Stimulated activated CD4-positive, alpha-beta T cell treated with anti-CD3 and anti-CD28 coated beads, Interleukin-2, amount 100 ng/mL, for 48 hours (primary cell): ENCODE measurements around the gene DDX51.

ENCODE experiments used
- DNase-seq, 2 donors: peaks; one replicate each; pipeline ENCODE4 v3.0.0-alpha.2; 2020

The DDX51 gene

DNA sequence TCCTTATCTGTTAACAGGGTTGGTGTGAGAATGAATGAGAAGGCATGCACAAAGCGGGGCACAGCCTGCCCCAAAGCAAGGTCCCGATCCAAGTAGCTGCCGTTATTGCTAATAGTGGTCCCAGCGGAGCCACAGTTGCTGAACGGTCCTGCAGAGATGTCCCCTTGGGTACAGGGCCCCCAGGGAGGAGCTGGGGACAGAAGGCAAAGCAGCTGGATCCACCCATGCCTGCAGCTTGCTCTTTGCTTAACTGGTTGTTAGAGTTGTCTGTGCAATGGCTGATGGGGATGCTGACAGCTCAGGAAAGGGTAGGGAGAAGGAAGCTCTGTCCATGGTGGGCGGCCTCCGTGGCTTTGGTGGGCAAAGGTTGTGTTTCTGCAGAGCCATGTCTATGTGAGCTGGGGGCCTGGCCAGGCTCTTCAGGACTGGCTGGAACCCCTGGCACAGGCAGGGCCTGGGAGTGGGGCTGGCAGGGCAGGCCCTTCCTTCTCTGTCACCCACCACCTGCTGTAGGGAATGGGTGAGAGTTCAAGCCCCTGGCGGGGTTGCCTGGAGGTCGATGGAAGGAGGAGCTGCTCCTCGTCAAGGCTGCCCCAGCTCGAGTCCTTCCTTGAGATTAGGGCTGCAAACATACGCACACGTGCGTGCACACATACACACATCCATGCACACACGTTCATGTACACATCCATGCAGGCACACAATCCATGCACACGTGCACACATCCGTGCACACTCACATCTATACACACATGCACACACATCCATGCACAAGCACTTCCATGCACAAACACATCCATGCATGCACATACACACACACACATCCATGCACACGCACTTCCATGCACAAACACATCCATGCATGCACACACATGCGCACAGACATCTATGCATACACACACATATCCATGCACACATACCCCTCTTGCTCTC, 35.6 kb upstream of the DDX51 start:
- DNase-seq = no peak

DNA sequence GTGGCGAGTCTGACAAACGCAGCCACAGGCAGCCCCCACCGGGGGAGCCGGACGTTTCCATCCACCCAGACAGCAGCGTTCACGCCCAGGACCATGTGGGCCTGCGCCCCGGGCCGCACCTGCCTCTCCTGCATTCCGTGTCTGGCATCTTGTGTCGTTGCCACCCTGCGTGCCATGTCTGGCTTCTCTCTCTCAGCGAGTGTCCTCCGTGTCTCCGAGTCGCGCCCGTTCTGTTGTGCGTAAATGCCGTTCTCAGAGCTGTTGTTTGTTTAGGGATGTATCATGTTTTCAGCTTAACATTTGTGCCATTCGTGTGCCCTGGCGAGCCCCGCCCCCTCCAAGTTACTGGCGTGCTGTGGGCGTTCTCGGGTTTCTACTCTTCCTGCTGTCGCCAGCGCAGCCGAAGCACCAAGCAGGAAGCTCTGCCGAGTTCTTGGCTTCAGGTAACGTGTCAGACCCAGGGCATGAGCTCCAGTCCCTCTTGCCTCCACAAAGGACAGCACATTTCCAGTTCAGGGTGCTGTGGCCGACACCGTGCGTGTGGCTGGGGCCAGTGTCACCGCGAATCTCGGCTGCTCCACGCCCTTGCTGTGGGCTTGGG, 34.8 kb upstream of the DDX51 start:
- DNase-seq = peak in 1 of 2 donors; percentile 40

DNA sequence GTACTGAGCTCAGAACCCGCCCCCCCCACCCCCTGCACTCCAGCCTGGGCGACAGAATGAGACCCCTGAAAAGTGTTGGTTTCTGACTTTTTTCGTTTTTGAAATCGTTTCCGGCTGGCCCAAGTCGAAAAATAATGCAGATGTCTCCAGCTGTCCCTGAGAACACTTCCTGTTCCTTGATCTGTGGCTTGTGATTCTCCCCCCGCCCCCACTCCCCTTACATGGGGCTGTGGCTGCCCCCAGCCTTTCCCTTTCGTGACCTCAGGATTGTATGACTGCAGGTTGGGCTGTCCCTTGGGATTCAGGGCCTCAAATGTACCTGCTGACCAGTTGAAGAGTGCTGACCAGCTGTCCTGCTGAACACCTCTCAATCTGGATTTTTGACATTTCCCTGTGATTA, 34.2 kb upstream of the DDX51 start:
- DNase-seq = no peak

DNA sequence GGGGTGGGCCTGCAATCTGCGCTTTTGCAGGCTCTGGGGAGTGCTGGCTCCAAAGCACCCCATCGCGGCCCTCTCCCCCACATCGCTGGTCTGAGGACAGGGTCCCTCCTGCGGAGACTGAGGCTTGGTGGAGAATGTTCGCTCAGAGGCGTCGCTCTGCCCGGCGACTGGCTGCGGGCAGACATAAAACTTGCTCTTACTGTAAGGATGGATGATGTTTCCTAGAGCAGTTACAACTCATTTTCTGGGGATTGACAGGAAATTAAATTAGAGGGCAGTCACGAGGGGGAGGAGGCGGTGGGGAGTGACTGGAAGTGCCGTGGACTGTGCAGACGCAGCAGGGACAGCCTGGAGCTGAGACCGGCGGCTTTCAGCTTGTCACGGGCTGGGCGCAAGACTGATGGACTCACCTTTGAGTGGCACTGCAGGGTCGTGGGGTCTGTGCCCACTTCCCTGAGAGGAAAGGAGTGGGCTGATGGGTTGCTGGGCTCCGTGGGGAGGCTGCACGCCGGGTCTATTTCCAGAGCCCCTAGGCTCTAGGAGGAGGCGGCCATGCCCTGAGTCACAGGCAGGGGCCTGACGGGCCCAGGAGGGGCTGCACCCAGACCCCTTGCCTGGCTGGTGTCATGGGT, 32.9 kb upstream of the DDX51 start:
- DNase-seq = no peak

DNA sequence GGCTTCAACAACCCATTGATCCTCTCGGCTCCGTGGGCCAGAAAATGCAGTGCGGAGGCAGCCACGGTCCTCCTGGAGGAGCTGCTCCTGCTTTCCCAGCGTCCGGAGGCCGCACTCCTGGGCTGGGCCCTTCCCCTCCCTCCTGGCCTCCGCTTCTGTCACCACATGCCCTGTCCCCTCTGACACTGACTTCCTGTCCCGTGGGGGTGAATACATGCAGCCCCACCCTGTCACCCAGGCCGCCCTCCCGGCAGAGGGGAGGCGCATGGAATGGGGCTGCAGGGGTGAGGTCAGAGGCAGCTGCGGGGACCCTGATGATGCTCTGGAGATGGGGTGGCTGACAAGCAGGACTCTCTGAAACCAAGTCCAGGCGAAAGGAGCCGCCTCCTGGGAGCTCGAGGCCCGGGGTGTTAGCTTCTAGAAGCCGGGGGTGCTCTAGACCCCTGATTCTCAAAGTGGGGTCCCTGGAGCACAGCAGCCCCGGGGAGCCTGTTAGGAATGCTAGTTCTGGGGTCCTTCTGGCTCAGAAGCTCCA, 32.3 kb upstream of the DDX51 start:
- DNase-seq = no peak

DNA sequence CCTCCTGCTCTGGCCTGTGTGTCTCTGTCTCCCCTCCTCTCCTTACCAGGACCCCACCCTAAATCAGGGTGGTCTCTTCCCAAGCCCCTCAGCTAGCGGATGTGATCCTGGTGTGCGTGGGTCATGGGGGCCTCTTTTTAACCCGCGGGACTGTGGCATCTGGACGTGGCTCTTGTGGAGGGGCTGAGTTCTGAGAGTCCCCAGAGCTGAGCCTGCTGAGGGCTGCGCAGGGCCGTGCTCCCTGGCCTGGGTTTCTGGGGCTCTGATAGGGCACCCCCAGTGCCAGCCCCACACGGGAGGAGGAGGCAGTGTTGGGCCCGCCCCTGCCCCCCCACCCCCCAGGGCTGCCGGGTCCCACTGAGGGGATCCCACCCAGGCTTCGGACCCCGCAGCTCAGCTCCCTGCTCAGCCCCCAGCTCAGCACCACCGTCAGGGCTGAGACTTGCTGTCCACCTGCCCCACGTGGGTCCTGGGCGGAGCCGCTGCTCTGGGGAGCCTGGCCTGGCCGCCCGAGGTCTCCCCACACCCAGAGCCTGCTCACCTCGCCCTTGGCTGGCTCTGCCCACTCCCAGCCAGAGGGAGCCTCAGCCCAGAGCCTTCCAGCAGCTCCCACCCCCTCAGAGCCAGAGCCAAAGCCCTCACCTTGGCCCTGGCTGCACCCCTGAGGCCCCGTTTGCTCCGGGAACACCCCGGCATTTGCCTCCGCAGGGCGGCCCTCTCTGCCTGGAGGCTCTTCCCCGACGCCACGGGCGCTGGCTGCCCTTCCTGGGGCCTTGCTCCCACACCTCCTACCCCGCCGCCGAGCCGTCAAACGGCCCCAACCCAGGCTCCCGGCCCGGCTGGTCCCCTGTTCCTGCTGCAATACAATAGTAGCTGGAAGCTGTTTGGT, 31.6 kb upstream of the DDX51 start:
- no peak for DNase-seq

DNA sequence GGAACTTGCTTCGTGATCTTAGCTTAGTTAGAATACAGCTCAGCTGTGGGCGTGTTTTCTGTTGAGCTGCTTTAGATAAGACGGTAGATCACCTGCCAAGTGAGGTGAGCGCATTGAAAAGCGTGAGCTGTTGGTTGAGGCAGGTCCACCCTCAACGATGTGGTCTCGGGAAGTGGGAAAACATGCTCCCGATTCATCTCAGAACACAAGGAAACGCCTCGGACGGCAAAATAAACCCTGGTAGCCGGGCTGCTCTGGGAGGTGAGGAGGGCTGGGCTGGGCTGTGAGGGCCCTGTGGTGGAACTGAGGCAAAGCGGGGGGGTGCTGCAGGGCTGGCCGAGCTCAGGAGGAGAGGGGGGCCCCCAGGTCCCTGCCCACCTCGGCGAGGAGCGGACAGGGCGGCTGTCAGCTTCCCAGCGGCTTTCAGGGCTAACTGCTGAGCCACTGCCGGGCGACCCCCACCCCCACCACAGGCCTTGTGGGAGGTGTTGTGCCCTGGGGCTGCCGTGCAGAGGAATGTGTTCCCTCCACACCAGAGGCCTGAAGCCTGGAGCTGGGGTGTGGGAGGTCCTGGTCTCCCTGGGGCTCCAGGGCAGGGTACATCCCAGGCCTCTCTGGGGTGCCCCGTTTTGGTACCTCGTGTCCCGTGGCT, 30.8 kb upstream of the DDX51 start:
- DNase-seq = no peak

DNA sequence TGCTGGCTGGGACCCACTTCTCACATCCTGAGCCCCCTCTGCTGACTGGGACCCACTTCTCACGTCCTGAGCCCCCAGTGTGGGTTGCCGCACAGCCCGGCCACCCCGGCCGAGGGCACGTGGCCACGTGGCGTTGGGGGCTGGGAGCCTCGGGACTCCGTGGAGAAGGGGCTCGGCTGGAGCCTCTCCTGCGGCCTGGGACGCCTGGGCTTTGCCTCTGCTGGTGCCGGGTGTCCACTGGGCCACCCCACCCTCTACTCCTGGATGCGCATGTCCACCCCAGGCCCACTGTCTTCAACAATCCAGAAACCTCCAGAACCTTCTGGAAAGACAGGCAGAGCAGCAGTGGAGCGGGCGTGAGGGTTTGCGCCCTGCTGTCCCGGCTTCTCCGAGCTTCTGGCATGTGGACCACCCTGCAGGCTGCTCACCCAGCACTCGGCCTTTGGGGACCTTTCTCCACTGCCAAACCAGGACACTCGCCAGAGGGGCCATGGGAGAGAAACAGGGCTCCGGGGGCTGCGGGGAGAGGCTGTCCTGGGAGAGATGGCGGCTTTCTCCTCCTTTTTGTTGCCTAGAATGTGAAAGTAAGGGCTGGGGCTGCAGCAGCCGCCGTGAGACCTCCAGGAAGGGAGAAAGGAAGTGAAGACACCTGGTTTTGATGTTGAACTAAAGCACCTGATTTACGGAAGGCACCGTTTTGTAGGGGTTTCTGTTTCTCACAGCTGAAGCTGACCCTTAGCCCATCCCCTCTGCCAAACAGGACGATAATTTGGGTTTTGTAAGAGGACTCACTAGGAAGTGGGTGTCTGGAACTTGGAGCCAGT, 30.1 kb upstream of the DDX51 start:
- DNase-seq = no peak

DNA sequence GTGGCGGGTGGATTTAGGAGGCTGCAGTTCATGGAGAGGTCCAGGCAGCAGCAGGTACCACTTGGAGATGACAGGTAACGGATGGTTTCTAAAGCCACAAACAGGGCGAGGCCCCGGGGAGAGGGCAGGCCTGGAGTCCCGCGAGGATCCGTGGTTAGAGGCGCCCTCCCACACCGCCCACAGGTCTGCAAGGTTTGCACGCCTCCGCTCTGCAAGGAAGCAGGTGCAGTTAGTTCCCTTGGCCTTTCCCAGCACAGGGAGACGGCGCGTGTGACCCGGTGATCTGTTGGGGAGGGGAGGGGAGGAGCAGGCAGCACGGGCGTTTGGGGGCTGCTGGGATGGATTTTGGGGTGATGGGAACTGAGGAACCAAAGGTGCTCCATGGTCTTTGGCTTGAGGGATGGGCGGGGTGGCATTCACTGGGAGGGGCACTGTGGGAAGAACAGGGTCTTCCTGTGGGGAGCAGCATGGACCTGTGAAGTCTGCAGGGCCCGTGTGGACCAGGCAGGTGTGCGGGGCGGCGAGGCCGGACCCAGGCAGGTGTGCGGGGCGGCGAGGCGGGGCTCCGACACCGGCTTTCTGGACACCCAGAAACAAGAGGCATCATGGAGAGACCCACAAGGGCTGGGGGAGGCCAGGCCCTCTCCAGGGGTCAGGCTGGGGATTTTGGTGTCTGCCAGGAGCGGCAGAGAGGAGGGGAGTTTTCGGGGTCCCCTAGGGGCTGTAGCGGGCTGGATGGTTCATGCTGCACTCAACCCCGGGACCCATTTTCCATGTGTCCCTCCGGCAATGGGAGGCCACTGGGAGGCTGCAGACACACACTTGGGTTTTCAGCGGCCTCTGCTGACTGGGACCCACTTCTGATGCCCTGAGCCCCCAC, 29.3 kb upstream of the DDX51 start:
- no peak for DNase-seq

DNA sequence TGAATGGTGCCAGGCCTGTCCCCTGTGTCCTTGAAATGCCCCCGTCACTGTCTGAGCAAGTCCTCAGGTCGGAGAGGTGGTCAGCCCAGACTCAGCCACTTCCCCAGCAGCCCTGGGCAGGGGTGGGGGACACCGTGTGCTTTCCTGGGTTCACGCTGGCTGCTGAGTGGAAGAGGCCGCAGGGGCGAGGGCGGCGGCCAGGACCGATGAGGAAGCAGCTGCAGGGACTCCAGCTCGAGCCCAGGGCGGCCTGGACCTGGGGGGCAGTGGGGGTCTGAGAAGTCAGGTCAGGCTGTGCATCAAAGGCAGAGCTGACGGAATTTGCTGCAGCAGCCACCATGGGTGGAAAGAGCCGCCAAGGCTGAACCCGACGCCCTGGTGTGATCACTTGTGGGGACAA, 28.5 kb upstream of the DDX51 start:
- no peak for DNase-seq

DNA sequence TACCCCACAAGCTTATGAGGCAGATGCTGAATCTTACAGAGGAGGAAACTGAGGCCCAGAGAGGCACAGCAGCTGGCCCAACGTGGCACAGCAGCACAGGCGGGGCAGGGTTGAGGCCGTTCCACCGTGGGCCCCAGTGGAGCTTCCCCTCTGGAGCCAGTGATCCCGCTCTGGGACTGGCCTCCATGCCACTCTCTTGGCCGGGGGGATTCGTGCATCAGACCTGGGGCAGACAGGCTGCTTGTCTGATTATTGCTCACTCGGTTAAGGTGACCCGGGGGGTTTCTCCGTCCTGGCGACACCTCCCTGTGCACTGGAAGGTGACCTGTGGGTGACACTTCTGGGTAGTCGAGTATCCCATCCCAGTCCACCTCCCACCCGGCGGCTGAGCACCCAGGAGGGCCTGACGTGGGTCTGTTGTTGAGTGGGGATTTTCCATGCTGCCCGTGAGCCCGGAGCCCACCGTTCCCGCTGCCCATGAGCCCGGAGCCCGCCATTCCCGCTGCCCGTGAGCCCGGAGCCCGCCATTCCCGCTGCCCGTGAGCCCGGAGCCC, 27.9 kb upstream of the DDX51 start:
- DNase-seq = no peak

DNA sequence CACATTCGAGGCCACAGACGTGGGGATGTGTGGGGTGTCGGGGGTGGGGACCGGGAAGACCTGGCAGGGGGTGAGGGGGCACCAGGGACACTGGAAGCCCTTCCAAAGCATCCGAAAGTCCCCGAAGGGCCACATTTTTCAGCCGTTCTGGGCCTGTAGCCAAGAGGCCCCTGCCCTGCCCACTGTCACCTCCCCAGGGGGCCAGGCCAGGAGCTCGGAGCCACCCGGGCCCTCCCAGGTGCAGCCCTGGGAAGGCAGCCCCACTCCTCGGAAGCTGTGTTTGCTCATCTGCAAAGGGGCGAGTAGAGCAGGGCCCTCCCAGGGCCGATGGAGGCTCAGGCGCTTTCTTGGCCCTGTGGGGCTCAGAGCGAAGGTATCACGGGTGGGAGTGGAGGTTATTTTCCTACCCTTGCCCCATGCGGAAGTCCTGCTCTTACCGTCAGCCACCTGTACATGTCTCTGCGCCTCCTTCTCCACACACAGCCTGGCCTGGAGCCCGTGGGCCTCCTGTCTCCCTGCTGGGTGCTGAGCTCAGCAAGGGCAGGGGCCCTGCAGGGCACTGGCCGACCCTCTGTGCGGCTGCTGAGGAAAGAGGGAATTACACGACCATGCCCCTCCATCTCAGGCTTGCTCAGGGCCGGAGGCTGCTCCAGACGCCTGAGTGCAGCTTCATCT, 27.3 kb upstream of the DDX51 start:
- DNase-seq = no peak

DNA sequence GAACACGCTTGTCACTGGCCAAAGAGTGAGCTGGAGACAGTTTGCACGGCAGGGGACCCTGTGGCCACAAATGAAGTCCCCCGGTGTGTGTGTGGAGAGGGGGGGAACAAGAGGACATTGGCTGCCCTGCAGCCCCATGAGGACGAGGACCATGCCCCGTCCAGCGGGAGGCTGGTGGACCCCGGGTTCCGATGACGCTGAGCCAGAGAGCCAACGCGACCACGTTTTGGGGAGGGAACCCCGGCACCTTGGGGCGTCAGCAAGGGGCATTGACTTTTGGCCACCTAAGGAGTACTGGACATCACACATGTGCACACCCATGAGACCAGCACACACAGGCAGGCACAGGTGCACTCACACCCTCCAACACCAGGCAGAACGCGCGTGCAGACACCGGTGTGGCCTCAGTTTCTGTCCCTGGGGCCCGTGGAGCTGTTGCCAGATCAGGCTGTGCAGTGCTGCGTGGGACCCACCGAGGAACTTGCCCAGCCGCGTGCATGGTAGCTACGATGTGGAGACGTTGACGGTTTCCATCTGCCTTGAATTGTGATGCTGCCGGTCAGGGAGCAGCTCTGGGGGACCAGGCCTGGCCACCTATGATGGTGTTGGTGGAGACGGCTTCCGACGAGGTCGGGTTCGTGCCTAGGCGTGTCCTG, 26.6 kb upstream of the DDX51 start:
- DNase-seq = no peak

DNA sequence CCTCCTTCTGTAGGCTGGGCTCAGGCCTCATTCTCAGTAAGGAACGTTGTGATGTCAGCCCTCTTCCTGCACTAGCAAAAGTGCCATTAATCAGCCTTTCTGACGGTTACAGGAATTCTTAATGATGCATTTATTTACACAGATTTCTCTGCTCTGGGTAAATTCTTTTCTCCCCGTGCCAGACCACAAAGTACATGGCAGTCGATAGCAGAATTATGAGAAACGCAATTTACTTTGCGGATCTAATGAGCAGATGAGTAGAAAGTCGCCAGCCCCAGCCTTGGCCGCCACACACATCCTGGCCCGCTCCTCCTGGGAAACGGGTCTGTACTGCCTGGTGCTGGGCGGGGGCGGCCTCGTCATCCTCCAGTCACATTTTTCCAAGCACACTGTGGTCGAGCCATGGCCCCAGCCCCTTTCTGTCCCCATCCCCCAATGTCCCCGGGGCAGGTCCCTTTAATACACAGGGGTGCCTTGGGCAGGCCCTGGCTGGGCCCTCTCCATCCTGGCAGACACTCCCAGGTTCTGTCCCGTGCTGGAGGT, 26.0 kb upstream of the DDX51 start:
- no peak for DNase-seq

DNA sequence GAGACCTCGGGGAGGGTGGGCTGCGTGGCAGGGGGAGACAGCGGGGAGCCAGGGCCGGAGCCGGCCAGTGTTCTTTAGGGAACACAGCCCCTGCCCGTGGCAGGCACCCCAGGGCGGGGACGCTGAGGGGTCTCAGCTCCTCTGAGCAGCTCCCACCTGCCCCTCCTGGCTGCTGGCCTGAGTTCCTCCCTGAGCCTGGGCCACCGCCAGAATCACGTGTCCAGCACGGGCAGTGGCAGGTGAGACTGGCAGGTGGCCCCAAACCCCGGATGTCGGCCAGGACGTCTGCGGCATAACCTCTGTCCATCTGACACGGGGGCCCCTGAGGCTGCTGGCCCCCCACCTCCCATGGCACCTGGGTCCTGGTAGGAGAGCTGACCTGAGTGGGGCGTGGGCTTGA, 25.3 kb upstream of the DDX51 start:
- DNase-seq = no peak

DNA sequence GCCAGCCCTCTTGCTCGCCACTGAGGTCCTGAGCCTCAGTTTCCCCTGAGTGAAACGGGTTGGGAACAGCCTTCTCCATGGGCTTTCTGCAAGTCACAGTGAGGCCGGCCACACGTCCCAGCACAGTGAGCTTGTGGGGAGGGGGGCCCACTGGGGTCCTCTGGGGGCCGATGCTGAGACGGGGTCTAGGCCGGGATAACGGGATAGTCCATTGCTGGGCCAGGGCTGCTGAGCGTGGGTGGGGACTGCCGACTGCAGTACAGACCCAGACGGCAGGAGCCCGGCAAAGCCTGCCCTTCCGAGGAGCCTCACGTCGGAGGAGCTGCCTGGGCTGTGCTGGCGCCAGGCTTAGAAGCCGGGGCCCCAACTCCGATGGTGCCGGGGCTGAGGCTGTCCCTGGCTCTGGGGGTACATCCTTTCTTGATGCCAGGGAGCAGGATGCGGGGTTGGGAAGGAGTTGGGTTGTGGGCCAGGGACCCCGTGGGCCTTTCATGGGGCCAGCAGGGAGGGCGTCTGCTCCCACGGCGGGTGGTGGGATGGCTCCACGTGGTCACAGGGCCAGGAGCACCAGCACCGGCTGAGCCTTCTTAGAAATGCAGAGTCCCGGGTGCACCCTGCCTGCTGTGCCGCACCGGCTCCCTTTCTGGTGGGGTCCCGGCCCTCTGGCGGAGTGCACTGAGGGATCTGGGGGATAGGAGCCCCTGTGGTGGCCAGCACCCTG, 24.4 kb upstream of the DDX51 start:
- DNase-seq = no peak

DNA sequence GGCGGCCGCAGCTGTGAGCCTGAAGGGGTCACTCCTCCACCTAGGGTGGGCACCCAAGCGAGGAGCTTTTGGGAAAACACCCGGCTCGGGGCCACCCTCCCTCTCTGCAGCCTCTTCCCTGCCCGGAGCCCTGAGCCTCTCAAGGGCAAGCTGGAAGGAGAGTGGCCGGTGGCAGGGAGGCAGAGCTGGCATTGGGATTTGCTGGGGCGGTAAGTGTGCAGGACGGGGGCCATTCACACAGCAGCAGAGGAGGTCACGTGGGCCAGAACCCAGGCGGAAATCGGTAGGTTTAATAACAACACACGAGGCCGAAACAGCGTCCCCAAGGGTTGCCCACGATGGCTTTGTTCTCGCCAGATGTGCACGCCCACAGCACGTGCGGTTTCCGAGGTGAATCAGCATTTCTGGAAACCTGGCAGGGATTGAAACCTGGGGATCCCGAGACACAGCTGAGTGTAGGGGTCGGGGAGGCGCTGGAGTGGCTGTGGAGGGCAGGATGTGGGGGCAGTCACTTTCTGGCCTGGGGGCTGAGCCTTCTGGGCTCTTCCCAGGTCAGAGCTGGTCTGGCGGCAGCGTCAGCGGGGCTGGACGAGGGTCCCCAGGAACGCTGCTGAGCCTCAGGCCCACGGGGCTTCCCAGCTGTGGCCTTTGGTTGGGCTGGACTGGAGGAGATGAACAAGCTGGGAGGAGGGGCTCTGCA, 23.6 kb upstream of the DDX51 start:
- DNase-seq = no peak
